HG03469 (cell line): Measurements from ENCODE around the gene KIRREL3.
"Not testable (repeated sequence)": the region's sequence is repeated elsewhere in the genome, so short reads cannot be mapped to it uniquely, and the experiment has no call there.

ENCODE experiments used
- ATAC-seq: cut with Tn5 transposase; IDR thresholded peaks from one replicate; pipeline ENCODE4 v1.9.1; 2021; ENCODE audit warnings: mild to moderate bottlenecking, moderate library complexity, moderate number of reproducible peaks; ENCODE audit not compliant: unreplicated experiment

The KIRREL3 gene

DNA sequence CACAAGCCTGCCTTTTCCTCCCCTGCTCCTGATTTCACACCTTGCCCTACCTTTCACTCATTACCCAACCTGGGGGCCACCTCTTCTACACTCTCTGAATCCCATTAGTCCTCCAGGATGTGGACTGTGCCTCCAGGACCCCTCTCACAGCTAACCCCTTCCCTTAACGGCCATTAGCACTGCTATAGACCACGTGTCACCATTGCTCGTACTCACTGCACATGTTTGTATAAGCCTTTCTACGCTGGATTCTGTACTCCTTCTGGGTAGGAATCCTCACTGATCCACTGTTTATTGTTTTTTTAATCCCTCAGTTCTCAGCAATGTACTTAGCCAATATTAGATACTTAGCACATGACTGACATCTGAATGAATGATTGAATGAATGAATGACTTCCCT is 40.9 kb downstream of the KIRREL3 start:
- no peak for ATAC-seq

DNA sequence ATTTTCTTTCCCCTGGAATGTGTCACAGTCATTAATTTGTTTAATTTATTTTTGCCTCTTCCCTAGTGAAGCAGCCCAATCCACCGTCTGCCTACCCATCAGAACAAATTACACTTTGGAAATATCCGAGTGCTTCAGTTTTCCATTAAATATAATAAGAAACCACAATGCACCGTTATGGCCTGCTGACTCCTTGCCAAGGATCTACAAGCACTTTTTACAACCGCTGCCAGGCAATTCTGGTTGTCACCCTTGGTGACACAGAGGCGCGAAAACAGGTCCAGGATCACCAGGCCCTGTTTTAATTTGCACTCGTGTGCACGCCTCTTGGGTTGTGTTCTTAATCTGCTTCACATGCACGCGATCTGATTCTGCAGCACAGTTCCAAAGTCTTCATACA is 43.9 kb downstream of the KIRREL3 start:
- ATAC-seq = no peak

DNA sequence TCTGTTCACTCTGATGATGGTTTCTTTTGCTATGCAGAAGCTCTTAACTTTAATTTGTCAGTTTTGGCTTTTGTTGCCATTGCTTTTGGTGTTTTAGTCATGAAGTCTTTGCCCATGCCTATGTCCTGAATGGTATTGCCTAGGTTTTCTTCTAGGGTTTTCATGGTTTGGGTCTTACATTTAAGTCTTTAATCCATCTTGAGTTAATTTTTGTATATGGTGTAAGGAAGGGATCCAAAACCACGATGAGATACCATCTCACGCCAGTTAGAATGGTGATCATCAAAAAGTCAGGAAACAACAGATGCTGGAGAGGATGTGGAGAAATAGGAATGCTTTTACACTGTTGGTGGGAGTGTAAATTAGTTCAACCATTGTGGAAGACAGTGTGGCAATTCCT is 48.0 kb downstream of the KIRREL3 start:
- not testable (repeated sequence) for ATAC-seq

DNA sequence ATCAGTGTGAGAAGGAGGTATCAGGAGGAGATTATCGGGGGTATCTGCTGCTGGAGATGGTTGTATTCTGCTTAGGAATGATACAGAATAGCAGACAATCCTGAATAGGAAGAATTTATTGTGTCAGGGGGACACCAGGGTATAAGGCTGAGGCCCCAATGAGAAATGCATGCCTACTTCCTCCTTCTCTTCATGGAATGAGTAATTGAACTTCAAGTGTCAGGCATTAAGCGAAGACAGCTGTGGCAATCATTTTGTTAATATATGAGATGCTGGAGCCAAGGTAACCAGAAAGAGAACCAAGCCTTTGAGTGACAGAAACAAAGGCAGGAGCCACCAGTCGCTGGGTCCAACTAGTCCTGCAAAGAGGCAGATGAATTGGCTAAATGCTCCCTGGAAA is 49.1 kb downstream of the KIRREL3 start:
- ATAC-seq = no peak

DNA sequence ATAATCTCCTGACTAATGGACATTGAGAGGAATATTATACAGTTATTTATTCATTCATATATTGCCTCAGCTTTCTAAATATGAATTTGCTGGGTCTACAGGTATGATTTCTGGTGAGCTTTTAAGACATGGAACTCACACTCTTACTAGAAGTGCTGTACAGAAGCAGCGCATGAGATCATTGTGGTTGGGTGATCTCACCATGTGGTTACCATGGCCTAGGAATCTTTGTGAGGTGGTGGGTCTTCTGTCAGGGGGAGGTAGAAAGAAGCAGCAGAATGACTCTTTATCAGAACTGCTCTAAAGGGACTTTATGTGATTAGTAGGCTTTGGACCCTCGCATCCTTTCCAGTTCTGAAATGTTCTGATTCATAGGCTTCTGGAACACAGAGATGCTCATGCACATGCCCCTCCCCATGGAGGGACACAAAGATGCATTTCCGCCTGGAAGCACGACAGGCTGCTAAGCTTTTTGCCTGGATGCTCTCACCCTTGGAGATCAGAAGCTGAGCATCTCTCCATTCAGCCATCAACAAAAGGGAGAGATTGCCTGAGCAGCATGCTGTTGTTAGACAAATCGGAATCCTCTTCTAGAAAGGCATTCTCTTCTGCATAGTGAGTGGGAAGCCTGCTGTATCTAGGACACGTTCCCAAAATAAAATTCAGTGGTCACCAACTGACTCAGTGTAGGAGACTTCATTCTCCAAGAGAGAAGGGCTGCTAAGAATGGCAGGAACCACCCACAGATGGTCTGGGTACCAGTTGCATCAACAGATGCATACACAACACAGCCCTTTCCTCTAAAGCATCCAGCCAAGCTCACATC is 51.3 kb downstream of the KIRREL3 start:
- ATAC-seq = no peak

DNA sequence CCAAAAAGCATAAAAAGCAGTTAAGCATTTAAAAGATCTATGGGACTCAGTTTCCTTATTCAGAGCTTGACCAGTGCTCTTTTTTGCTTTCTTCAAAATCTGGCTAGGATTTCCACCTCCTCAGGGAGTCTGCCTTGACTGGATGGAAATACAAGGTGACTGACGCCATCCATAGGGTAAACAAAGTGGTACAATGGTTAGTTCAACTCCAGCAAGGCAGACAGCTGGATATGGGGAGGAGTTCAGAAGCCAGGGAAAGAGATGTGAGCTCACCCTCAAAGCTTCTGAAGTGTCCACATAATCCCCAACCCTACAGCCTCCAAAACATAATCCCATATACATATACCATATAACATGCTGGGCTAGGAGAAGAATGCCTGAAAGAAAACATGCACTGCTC is 52.0 kb downstream of the KIRREL3 start:
- no peak for ATAC-seq

DNA sequence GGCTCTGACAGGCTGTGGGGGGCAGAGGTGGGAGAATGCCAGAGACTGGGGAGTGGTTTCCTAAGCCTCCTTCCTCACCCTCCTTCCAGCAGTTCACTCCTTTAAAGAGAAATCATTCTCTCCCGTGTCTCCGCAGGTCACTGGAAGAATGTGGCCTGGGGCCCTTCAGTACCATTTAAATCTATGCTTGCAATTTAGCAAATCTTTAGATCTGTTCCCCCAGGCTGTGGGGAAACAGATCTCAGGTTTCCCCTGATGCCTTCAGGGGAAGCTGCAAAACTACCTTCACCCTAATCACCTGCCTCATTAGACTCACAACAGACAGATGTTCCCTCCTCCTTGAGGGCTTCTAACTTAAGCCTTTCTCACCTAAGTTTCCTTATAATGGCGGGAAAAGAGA is 55.3 kb downstream of the KIRREL3 start:
- no peak for ATAC-seq

DNA sequence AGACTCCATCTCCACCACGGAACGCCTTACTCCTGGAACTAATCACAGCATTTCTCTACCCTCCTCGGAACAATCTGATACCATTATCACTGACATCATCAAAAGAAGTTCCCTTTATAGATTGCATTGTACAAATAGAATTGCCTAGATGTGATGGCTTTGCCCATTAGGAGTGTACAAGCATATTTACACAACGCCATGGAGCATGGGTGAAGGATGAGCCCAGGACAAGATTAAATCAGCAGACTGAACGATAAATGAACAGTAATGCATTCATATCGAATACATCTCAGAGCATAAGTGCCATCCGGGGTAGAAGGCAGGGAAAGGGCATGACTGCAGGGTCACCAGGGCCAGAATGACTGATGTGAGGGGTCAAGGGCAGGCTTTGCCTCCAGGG is 57.3 kb downstream of the KIRREL3 start:
- ATAC-seq = no peak

DNA sequence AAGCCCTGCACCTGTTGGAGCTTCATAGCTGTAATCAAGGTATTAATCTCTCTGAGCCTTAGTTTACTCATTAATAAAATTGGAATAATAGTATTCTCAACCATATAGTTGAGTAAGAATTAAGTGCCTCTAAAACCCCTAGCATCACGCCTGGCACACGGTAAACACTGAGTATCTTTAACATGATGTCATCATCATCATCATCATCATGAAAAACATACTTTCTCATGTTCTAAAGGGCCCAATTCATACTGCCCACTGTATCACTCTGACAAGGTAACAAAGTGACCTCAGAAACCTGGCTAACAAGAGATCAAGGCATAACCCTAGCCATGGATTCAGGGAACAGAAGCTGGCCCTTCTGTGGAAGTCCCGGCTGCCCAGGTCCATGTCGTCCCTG is 58.4 kb downstream of the KIRREL3 start:
- ATAC-seq = no peak

DNA sequence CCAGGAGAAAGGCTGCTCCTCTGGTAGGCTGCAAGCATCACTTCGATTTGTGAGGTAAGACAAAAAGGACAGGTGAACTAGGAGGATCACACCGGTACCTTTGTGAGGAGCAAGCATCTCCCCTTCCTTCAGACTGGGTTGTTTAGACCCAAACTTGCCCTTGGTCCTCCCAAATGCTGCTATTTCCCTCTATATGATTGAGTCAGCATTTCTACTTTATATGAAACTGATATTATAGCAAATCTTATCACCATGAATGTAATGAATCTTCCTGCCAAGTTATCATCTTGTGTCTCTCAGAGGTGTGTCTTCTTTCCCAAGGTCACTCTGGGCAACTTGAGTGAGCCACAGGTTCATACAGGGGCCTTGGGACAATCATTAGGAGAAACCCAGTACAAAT is 61.0 kb downstream of the KIRREL3 start:
- no peak for ATAC-seq

DNA sequence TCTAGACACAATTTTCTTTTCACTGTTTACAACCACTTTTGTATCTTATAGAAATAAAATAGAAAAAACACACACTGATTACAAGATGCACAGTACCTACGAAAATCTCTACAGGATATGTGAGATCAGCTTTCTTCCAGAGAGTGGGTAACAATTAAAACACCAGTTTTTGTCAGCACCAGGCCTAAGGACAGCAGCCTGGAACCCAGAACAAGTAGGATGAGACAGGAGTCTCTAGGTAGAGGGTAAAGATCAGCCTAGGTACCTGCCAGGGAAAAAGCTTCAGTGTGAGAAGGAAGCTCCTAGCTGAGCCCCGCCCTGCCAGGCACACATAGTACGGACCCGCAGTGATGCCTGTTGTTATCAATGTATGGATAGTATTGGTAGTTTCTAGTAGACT is 61.9 kb downstream of the KIRREL3 start:
- no peak for ATAC-seq

DNA sequence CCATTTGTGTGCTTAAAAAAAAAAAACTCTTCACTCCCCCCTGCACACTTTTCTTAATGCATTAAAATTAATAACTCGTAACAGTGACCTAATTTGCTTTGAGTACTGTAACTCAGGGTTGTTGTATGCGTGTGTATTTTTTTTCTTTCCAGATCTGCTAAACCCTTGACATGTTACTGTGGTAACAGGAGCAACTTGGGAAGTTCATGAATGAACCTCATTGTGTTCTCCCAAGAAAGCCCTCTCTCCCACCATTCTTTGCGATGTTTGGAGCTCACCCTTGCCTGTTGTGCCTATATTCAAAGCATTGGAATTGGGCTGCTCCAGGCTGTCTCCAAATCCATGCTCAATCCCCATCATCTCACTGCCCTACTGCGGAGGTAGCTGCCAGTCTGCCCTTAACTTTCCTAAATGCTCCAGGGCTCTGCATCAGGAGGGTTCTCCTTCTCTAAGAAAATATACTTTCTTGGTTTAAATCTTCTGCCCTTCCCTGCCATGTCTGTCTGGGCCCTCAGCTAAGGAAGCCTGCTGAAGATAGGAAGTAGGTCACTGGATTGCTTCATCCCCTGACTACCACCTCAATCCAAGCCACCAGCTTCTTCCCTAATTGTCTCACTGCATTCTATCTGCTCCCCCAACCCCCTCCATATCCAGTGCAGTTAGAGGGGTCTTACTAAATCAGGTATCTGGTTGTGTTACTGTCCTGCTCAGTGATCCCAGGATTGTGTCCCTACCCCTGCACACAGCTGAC is 70.3 kb downstream of the KIRREL3 start:
- no peak for ATAC-seq

DNA sequence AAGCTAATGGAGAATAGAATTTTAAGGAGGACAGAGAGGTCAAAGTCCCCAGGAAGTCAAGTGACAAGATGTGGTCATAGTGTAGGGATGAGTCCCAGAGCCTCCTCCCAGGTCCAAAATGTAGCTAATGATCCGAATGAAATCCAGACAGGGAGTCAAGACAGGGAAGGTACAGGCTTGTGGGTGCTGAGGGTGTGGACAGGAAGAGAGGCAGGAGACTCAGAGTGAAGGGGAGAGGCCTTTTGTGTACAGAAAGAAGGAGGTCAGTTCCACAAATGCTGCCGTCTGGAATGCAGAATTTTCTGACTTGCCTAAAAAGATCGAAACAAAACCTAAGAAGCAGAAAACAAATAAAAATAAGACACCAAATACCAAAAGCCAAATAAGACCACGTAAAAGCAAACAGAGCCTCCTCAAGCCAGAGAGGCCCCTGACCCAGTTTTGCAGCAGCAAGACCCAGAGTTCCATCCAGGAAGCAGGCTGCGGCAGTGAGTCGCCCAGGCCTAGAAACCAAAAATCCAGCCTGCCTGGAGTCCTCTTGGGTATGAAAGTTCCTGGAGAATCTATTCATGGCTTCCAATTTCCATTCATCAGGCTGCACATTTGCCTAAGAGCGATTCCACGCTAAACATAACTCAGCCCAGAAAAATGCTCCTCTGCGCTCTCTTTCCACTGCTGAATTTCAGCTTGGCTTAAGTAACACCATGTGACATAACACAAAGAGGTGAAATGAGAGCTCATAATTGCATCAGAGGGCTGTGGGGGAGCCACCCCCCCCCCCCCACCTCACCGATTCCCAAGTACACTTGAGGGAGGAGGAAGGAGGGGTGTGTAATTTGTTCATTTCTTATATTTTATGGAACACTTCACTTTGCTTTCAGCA is 71.2 kb downstream of the KIRREL3 start:
- ATAC-seq = no peak

DNA sequence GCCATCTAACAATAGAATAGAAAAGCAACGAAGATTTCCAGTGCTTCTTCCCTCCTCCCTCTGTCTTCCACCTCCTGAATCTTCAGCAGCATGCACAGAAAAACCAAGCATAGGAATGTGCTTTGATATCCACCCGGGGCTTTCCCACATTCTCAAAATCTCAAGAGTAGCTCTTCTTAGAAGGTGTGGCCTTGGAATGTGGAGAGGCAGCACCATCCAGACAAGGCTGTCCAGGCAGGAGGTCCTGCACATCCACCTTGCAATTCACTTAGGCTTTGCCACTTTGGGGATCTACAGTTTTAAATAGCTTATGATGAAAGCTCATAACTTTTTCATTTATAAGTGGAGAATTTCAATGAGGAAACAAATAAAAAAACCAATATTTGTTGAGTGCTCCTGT is 72.9 kb downstream of the KIRREL3 start:
- no peak for ATAC-seq

DNA sequence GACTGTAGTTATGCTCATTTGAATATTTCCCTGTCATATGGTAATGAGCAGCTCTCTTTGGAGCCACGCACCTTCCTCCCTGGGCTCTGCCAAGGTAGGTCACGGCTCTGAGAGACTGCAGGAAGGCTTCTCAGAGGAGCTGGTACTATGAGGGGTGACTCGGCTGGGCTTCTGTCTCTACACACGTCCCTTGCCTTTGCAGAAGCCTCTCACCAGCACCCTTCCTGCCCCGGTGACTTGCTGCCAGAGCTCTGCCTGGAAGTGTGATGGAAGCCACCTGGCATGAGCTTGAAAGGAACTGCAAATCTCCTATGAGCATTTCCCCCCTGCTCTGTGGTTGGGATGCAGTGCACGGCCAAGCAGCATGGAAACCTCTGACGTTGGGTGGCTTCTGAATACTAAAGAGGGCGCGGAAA is 74.2 kb downstream of the KIRREL3 start:
- ATAC-seq = no peak

DNA sequence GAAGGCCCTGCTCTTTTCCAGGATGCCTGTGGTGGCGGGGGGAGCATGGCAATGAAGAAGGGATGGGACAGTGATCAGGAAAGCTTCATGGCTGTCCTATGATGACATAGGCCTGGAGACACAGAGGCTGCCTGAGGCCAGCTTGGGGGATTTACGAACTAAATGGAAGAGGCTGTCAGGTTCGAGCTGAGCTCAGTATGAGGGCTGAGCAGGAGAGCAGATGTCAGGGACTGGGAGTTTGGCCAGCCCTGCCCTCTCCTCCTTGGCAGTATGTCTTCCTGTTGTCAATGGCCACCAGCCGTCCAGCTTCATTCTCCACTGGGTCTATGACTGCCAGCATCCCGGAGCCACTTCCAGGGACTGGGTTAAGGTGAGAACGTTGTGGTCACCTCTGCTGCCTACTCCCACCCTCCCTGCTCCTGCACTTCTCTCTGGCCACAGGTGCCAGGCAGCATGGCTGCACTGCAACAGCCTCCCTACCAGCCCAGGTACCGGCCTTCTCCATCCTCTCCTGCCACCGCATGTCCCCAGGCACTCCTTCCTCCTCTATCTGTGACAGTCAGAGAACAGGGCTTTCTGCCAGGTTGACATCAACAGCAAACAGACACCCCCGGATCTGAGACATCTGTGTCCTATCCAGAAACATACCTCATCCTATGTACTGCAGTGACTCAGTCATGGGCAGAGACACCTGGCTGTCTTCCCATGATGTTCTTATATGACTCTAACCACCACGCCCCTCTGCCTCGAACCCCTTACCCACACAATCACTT is 75.1 kb downstream of the KIRREL3 start:
- ATAC-seq = no peak

DNA sequence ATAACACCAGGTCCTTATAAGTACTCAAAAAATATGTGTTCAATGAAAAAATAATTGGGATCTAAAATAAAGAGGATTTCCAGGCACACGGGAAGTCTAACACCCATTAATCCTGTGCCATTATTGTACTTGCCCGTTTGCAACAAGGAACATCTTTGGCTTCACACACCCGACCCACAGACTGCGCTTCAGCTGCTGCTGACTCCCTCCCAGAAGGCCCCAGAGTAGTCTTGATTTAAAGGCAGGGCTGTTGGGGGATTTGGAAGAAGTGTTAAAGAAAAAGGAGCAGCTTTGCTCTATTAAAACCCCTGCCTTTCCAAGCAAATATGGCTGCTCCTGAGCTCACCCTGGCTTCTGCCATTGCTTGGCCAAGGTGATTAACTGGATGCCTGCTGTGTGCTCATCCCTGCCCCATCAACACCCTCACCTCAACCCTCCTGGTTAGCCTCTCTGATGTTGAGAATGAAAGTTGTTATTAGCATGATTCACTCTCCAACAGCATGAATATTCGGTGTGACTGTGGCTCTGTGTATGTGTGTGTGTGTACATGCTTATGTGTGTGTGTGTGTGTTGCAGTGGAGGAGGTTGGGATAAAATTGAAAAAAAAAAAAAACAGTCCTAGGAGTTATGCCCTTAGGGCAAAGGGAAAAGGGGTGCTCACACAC is 76.1 kb downstream of the KIRREL3 start:
- no peak for ATAC-seq

DNA sequence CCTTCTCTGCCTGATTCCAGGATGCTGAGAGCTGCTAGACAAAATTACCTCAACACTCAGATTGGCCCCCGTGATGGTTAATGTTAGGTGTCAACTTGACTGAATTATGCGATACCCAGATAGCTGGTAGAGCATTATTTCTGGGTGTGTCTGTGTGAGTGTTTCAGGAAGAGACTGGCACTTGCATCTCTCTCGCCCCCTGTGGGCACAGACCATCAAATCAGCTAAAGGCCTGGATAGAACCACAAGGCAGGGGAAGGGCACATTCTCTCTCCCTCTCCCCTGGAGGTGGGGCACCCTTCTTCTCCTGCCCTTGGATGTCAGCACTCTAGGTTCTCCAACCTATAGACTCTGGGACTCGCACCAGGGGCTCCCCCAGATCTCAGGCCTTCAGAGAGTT is 79.7 kb downstream of the KIRREL3 start:
- ATAC-seq = no peak

DNA sequence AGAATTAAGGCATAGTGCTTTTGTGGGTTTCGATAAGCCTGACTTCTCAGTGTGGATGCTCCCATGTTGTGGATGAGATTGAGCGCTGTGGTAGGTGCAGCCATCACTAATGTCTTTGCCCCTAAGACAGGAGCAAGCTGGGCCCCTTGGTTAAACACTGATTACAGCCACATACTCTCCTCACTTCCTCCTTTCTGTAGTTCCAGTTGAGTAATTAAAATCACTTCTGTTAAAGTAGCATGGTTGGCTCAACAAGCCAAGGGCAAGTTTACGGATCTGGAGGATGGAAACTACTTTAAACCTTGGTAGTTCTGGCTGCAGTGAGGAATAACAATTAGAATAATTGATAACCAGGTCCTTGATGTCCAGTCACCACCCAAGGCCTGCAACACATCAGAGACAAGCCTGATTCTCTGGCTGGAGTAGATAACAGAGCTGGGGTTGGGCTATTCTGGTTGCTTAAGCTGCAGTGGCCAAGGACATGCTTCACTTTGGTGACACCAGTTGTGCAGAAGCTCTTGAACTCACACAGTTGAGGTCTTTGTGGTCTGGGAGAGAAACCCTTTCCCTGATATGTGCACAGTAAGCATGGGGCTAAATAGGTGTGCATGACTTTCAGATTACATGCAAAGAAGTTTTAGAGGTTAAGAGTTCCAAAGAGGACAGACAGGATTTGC is 81.3 kb downstream of the KIRREL3 start:
- peak; percentile 41 for ATAC-seq

DNA sequence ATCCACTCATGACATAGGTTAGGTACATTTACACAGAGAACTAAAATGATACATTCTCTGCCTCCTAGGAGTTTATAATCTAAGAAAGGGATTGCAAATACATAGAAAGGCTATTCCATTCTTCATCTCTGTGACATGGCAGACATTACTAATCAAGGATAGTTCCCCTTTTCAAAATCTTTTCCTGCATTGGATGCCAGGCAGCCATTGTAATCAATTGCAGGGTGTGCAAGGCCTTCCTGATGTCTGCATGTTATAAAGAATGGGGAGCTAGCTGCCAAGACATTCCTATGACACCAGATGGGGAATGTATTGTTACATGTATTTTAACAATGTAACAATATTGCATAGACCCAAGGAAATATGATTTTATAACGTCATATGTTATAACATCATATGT is 82.0 kb downstream of the KIRREL3 start:
- no peak for ATAC-seq
